ENCODE data around the gene ITPR1. TPM values are rescaled to one million over a fixed set of nuclear protein-coding genes. Genes with fewer than 3 reads are reported as not detected.

ITPR1 gene
- total RNA-seq, 1 donor from 2014 or later = 117 TPM

DNA sequence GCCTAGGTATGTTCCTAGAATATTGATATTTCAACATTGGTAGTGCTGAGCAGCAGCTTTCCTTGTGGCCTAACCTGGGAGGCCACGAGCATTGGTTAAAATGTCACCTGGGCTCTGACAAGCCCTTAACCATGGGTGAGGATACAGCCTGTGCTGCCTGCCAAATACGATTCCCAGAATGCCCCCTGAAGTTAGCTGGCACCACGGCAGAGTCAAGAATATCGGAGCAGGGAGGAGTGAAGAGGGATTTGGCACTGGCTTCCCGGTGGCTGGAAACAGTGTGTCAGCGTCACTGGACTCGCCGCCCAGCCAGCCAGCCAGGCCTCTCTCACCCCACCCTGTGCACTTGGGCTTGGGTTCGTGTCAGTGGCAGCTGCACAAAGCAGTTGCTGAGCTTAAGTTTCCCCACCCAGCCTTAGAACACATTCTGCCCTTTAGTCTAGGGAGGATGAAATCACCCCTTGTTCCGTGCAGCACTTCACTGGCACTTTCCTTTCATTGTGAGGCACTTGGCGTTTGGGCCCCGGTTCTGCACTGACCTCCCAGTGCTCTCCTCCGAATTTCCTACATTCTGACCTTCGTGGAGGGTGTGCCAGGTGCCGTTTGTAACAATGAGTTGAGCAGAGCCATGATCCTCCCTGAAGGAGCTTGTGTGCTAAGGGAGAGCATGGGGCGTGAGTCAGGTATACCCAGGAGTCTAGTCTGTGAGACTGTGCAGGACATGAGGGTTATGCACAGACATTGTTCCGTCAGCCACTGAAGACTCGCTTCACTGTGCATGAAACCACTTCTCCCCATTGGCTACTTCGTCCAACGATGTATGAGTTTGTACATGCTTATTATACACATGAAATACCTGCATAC, 333.3 kb downstream of the ITPR1 start:
- intact Hi-C loops (cut with micrococcal nuclease) = no loop called here
- Mint-ChIP-seq H3K36me3 (ENCODE audit: low read depth) (peaks cover 90% of the 10 kb centered on the region), H3K27me3 (ENCODE audit: low read depth) (no peaks in the 10 kb centered on the region), H3K27ac (peak overlapping the region; percentile 93), H3K4me1 (ENCODE audit: low read depth) (peaks cover 92% of the 10 kb centered on the region), H3K9me3 (peaks cover 4% of the 10 kb centered on the region), H3K4me3 (ENCODE audit: low read depth) (peak overlapping the region; percentile 74)
- no peak for DNase-seq (ENCODE audit: low spot score)

DNA sequence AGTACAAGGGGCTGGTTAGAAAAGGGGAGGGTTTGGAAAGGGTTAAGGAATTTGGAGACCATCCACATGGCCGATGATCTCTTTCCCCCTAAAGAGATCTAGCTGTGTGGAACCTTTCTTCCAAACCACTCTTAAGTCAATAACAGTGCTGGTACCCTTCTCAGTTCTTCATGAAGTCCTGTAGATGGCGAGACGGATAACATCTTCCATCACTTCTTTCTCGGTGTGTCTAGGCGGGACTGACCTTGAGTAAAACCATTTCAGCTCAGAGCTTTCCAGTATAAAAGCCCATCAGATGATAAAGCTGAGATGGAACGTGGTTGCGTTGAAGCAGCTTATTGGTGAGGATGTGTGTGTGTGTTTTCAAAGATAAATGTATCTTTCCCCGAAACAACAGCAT, 334.6 kb downstream of the ITPR1 start:
- no peaks in the 10 kb centered on the region for H3K27me3 Mint-ChIP-seq (ENCODE audit: low read depth)
- H3K4me1 Mint-ChIP-seq (ENCODE audit: low read depth) = peaks cover 89% of the 10 kb centered on the region
- intact Hi-C loops (cut with micrococcal nuclease) = no loop called here
- H3K27ac Mint-ChIP-seq = peak overlapping the region; percentile 93
- peak overlapping the region; percentile 3 for H3K4me3 Mint-ChIP-seq (ENCODE audit: low read depth)
- no peak for DNase-seq (ENCODE audit: low spot score)
- H3K36me3 Mint-ChIP-seq (ENCODE audit: low read depth) = peaks cover 83% of the 10 kb centered on the region
- peaks cover 4% of the 10 kb centered on the region for H3K9me3 Mint-ChIP-seq

DNA sequence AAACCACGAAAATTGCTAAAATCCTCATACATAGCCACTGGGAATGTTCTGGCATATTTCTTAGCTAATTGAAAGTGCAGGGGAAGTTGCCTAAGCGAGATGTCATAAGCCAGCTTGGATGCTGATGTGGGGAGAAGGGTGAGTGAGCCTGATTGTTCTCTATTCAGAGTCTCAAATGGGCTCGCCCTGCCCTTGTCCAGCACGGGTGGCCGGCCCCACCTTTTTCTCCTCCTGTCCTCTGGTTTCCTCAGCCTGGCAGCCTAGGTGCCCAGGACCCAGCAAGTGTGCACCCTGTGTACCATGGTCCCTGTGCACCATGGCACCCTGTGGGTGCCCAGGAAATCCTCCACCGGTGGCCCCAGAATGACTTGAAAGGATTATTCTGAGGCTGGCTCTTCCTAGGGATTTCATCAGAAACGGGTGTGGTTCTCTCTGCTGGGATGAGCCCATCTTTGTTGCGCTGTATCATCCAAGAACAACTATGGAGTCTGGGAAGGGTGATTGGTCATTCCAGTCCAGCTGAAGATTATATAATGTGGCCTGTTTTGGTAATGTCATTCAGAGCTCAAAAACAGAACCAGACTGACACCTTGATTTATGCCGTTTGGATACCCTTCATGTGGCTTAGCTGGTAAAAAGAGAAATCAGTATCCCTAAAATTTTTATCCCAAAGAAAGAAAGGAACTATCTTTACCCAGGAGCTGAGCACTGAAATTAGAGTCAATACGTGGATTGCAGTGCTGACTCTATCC, 335.3 kb downstream of the ITPR1 start:
- Mint-ChIP-seq H3K36me3 (ENCODE audit: low read depth) (peaks cover 81% of the 10 kb centered on the region), H3K4me3 (ENCODE audit: low read depth) (no peak overlapping the region), H3K27me3 (ENCODE audit: low read depth) (no peaks in the 10 kb centered on the region), H3K4me1 (ENCODE audit: low read depth) (peaks cover 89% of the 10 kb centered on the region), H3K27ac (peak overlapping the region; percentile 93), H3K9me3 (peaks cover 2% of the 10 kb centered on the region)
- no peak for DNase-seq (ENCODE audit: low spot score)
- intact Hi-C loops (cut with micrococcal nuclease) = no loop called here

DNA sequence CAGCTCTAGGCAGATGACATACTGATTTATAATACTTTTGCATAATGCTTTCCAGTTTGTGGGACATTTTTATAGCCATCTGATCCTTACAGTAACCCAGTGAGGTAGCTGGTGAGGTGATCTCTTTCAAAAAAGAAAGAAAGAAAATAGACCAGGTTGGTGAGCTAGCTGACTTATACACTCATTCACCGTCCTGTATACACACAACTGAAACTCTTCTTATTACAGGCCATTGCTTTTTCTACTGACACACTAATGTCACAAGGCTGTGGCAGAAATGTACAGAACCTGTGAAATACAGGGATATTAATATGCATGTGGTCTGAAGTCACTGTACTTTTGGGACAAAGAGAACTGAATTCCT, 335.9 kb downstream of the ITPR1 start:
- H3K4me3 Mint-ChIP-seq (ENCODE audit: low read depth) = peak overlapping the region; percentile 69
- peaks cover 89% of the 10 kb centered on the region for H3K4me1 Mint-ChIP-seq (ENCODE audit: low read depth)
- no peaks in the 10 kb centered on the region for H3K9me3 Mint-ChIP-seq
- no peak for DNase-seq (ENCODE audit: low spot score)
- peak overlapping the region; percentile 93 for H3K27ac Mint-ChIP-seq
- no peaks in the 10 kb centered on the region for H3K27me3 Mint-ChIP-seq (ENCODE audit: low read depth)
- H3K36me3 Mint-ChIP-seq (ENCODE audit: low read depth) = peaks cover 81% of the 10 kb centered on the region
- intact Hi-C loops (cut with micrococcal nuclease) = no loop called here

DNA sequence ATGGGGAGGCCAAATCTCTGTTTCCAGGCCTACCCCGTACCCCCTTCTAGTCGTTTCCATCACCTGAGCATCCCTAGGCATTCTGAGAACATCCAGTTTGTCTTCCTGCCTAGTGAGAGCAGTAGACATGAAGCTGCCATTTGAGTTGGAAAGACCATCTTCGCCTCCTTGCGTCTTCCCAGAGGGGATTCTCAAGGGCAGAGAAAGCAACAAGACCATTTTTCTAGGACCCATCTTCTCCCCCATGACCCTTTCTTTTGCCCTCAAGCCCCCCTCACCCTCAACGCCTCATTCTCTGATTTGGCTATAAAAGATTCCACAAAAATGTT, 337.4 kb downstream of the ITPR1 start:
- Mint-ChIP-seq H3K36me3 (ENCODE audit: low read depth) (peaks cover 76% of the 10 kb centered on the region), H3K27me3 (ENCODE audit: low read depth) (no peaks in the 10 kb centered on the region), H3K4me3 (ENCODE audit: low read depth) (peak overlapping the region; percentile 92), H3K9me3 (no peaks in the 10 kb centered on the region), H3K4me1 (ENCODE audit: low read depth) (peaks cover 88% of the 10 kb centered on the region), H3K27ac (peak overlapping the region; percentile 100)
- no peak for DNase-seq (ENCODE audit: low spot score)
- intact Hi-C loops (cut with micrococcal nuclease) = loop anchor here (2.0 to 10.0 kb wide), 4 partner anchors 90 to 436 kb away; no protein-coding TSS in a partner anchor

DNA sequence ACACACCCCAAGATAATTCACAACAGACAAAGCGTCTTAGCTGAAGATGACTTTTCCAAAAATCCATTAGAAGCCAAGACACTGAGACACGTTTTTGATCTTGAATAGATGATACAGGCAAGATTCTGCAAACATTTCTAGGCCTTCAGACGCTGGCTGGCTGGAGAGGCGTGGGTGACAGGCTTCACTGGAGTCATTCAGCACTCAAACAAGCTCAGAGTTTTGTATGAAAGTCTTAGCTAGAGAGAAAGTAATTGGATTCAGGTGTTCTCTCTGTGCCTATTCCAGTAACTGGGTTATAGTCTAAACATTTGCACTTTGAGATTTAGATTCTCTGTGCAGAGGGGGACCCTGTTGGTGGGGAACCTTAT, 338.4 kb downstream of the ITPR1 start:
- Mint-ChIP-seq H3K27ac (peak overlapping the region; percentile 100), H3K27me3 (ENCODE audit: low read depth) (no peaks in the 10 kb centered on the region), H3K9me3 (no peaks in the 10 kb centered on the region), H3K4me1 (ENCODE audit: low read depth) (peaks cover 88% of the 10 kb centered on the region), H3K4me3 (ENCODE audit: low read depth) (peak overlapping the region; percentile 92), H3K36me3 (ENCODE audit: low read depth) (peaks cover 76% of the 10 kb centered on the region)
- DNase-seq (ENCODE audit: low spot score) = no peak
- intact Hi-C loops (cut with micrococcal nuclease) = loop anchor here (1.0 to 10.0 kb wide), 13 partner anchors 9 to 437 kb away; no protein-coding TSS in a partner anchor

DNA sequence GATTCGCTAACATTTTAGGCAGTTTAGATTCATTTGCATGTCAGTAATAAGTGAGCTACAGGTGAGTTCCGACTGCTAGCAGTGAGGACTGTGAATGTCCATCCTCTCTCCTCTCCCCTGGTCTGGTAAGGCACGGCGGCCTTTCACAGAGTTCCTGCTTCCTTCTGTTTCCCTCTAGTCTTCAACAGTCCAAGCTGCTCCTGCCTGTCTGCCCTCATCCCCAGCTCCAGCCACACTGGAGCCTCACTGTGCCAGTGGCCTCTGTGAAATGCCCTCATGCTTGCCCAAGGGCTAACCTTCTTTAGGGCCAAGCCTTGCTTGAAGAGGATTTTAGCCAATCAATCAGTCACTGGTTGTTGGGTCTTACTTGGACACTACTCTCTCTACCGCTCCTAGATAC, 340.3 kb downstream of the ITPR1 start:
- Mint-ChIP-seq H3K27me3 (ENCODE audit: low read depth) (no peaks in the 10 kb centered on the region), H3K36me3 (ENCODE audit: low read depth) (peaks cover 76% of the 10 kb centered on the region), H3K9me3 (no peaks in the 10 kb centered on the region), H3K4me1 (ENCODE audit: low read depth) (peaks cover 85% of the 10 kb centered on the region), H3K4me3 (ENCODE audit: low read depth) (peak overlapping the region; percentile 22), H3K27ac (peak overlapping the region; percentile 96)
- intact Hi-C loops (cut with micrococcal nuclease) = loop anchor here (5.0 to 10.0 kb wide), 2 partner anchors 359 to 439 kb away; no protein-coding TSS in a partner anchor
- DNase-seq (ENCODE audit: low spot score) = no peak

DNA sequence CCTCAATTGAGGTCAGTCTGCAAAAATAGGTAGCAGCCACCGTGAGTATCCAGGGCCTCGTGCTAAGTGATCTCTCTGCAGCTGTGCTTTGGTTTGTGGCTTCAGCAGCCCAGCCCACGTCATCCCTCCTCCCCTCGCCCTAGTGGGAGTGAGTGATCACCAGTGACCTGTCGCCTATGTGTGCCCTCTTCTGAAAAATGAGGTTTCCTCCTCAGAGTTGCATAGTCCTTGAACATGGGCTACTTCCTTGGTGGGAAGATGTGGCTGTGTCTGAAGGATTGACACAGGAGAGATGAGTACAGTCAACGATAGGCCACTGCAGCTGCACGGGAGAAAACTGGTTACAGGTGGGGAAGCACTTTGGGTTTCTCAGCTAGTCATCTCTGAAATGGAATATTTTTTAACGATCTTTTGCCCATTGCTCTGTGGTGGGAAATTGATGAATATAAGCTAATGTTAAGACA, 341.3 kb downstream of the ITPR1 start:
- Mint-ChIP-seq H3K9me3 (no peaks in the 10 kb centered on the region), H3K4me1 (ENCODE audit: low read depth) (peaks cover 80% of the 10 kb centered on the region), H3K4me3 (ENCODE audit: low read depth) (peak overlapping the region; percentile 74), H3K27ac (peak overlapping the region; percentile 96), H3K27me3 (ENCODE audit: low read depth) (no peaks in the 10 kb centered on the region), H3K36me3 (ENCODE audit: low read depth) (peaks cover 75% of the 10 kb centered on the region)
- intact Hi-C loops (cut with micrococcal nuclease) = loop anchor here (5.0 to 10.0 kb wide), 2 partner anchors 358 to 440 kb away; no protein-coding TSS in a partner anchor
- DNase-seq (ENCODE audit: low spot score) = peak; percentile 74

DNA sequence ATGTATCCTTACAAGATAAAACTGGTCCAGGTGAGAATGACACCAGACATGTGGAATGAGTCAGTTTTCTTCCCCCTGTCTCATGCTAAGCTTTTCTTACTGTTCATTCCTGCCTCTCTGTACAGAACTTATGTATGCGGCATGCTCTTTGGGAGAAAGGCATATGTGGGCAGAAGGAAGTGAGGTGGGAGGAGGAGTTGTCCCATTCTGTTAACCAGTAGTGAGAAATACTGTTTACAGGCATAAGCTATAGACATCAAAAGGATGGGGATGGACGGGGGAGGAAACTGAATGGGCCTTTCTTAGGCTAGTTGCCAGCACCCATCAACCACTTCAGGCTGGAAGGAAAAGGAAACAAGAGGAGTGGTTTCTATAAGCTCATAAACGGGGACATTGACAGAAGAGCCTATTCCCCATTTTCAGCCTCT, 342.5 kb downstream of the ITPR1 start:
- Mint-ChIP-seq H3K27me3 (ENCODE audit: low read depth) (no peaks in the 10 kb centered on the region), H3K4me3 (ENCODE audit: low read depth) (peak overlapping the region; percentile 58), H3K27ac (peak overlapping the region; percentile 96), H3K4me1 (ENCODE audit: low read depth) (peaks cover 76% of the 10 kb centered on the region), H3K36me3 (ENCODE audit: low read depth) (peaks cover 77% of the 10 kb centered on the region), H3K9me3 (no peaks in the 10 kb centered on the region)
- intact Hi-C loops (cut with micrococcal nuclease) = loop anchor here (10.0 kb wide), 1 partner anchor 441 kb away; no protein-coding TSS in a partner anchor
- no peak for DNase-seq (ENCODE audit: low spot score)

DNA sequence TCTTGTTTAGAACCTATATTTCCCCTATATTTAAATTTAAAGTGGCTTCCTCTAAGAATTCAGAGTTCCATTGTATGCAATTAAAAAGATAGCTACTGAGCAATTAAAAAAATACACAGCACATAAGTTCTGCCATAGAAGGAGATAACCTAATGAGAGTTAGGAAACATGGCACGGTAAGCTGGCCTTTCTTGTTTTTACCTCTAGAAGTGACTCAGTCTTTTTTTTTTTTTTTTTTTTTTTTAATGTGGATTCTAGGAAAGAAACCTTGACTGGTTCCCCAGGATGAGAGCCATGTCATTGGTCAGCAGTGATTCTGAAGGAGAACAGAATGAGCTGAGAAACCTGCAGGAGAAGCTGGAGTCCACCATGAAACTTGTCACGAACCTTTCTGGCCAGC, 343.4 kb downstream of the ITPR1 start:
- Mint-ChIP-seq H3K27ac (peak overlapping the region; percentile 96), H3K4me1 (ENCODE audit: low read depth) (peaks cover 76% of the 10 kb centered on the region), H3K36me3 (ENCODE audit: low read depth) (peaks cover 80% of the 10 kb centered on the region), H3K27me3 (ENCODE audit: low read depth) (no peaks in the 10 kb centered on the region), H3K4me3 (ENCODE audit: low read depth) (no peak overlapping the region), H3K9me3 (no peaks in the 10 kb centered on the region)
- no peak for DNase-seq (ENCODE audit: low spot score)
- intact Hi-C loops (cut with micrococcal nuclease) = loop anchor here (10.0 kb wide), 1 partner anchor 442 kb away; no protein-coding TSS in a partner anchor

DNA sequence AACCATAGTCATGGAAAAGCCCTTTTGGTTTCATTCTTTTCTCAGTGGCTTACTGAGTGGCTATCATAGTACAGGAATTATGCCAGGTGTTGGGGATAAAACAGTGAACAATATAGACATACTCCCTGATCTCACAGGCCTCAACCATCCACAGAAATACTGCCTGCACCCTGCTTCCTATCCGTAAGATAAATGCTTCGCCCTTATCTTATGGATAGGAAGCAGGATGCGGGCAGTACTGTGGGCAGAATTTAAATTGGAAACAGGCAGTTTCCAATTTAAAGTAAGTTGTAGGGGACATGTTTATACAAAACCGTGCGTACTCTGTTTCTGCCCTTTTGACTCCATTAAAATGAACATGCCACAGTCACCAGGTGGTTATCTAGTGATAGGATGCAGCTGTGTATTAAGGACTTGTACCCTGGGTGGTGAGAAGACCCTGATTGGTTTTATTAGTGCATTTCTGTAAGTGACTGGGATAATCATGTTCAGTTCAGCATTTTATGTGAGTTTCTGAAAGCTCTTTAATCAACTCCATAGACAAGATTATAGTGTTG, 344.3 kb downstream of the ITPR1 start:
- Mint-ChIP-seq H3K36me3 (ENCODE audit: low read depth) (peaks cover 84% of the 10 kb centered on the region), H3K9me3 (no peaks in the 10 kb centered on the region), H3K27me3 (ENCODE audit: low read depth) (no peaks in the 10 kb centered on the region), H3K4me3 (ENCODE audit: low read depth) (no peak overlapping the region), H3K27ac (peak overlapping the region; percentile 96), H3K4me1 (ENCODE audit: low read depth) (peaks cover 76% of the 10 kb centered on the region)
- no peak for DNase-seq (ENCODE audit: low spot score)
- intact Hi-C loops (cut with micrococcal nuclease) = loop anchor here (10.0 kb wide), 1 partner anchor 443 kb away; no protein-coding TSS in a partner anchor

DNA sequence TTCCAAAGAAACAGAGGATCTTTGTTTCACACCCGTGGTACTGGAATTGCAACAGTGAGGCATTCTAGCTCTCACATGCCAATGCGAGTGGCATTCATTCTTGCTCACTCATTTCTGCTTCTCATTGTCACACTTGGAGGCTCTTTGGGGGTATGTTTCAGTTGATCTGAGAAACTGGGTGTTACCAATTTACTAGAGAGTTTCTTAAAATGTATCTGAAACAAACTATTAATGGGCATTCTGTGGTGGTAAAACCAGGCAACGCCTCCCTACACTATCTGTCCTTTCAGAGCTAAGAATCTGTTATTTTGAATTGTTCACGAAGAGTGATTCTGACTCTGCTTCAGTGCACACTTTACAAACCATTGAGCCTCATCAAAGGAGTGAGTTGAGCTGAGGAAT, 345.5 kb downstream of the ITPR1 start:
- Mint-ChIP-seq H3K4me3 (ENCODE audit: low read depth) (no peak overlapping the region), H3K4me1 (ENCODE audit: low read depth) (peaks cover 77% of the 10 kb centered on the region), H3K27ac (no peak overlapping the region)

More for the DNA sequence above, 345.5 kb downstream of the ITPR1 start:
- H3K27me3 Mint-ChIP-seq (ENCODE audit: low read depth) = no peaks in the 10 kb centered on the region
- peaks cover 4% of the 10 kb centered on the region for H3K9me3 Mint-ChIP-seq
- intact Hi-C loops (cut with micrococcal nuclease) = loop anchor here (10.0 kb wide), 1 partner anchor 444 kb away; no protein-coding TSS in a partner anchor
- no peak for DNase-seq (ENCODE audit: low spot score)
- H3K36me3 Mint-ChIP-seq (ENCODE audit: low read depth) = peaks cover 87% of the 10 kb centered on the region
